Activated CD8-positive, alpha-beta memory T cell treated with anti-CD3 and anti-CD28 coated beads for 4 hours (primary cell): Measurements from ENCODE around the gene KIF12.

Experiments used
- DNase-seq, 2 donors: peaks; one replicate each; pipeline ENCODE4 v3.0.0-alpha.2; 2020; ENCODE audit warnings: low read depth in 2 of 2

The KIF12 gene

DNA sequence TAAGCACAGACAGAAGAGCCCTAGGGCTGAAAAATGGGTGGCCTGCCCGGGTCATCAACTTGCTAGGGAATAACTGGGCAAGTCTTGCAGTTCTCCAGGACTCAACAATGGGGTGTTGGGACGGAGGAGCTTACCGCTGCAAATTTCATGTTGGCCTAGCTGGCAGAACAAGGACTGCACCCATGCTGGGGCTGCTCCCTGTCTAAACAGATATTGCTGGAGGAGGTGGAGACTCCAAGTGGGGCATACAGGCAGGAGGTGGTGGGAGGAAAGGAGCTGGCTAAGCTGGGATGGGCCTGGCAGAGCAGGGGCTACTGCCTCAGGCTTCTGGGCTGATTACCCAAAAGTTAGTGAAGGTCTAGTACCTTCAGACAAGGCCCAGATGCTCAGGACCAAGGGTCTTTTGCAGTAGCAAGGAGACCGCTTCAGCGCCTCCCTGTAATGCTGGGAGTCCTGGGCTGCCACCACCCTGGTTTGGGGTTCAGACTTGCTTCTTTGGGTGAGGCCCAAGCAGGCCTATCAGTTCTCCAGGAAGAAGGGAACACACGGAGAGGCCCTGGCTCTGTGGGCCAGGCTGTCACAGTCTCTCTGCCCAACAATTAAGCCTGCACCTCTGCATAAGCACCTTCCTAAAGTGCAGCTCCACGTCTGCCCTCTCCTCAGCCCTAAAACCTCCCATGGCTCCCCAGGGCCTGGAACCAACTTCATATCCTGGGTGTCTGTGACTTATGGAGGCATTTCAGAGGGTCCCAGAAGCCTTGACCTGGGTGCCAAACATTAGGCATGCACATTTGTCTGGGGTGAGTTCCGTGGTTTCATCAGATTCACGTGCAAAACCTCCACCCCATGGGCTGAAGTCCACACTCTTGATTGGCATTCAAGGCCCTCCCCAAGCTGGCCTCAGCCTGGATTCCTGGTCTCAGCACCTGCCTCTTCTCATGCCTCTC lies 24.2 kb upstream of the KIF12 start:
- no peak for DNase-seq

DNA sequence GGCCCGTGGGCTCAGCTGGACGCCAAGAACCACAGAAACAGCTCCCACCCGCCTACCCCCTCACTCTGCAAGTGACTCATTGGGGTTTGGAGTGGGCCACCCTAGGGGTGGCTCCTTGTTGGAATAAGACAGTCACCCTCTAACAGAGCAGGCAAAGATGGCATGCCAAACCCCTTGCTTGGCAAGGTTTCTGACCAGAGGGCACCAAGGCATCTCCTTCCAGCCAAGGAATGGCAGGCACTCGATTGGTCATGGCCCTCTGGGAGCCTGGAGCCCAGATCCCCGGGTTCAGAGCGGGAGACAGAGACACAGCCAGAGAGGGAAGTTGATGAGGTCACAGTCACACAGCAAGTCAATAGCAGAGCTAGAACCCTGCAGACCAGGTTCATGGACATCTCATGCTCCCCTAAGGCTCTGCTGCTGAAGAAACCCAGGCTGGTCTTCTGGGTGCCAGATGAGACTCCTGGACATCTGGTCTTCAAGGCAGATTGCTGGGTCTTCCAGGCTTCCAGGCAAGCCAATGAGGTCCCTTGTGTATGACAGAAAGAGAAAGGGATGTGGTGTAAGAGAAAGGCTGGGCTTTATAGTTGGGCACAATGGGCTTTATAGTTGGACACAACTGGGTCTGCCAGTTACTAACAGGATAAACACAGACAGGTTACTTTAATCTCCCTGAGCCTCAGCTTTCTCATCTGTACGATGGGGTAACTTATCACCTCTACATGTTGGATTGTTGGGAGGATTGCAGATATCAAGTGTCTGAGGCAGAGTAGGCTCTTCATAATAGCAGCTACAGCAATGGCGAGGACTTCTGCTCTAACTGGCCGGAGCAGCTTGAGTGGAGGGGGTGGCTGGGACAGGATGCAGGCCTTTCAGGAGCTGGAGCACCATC lies 23.3 kb upstream of the KIF12 start:
- DNase-seq: no peak

DNA sequence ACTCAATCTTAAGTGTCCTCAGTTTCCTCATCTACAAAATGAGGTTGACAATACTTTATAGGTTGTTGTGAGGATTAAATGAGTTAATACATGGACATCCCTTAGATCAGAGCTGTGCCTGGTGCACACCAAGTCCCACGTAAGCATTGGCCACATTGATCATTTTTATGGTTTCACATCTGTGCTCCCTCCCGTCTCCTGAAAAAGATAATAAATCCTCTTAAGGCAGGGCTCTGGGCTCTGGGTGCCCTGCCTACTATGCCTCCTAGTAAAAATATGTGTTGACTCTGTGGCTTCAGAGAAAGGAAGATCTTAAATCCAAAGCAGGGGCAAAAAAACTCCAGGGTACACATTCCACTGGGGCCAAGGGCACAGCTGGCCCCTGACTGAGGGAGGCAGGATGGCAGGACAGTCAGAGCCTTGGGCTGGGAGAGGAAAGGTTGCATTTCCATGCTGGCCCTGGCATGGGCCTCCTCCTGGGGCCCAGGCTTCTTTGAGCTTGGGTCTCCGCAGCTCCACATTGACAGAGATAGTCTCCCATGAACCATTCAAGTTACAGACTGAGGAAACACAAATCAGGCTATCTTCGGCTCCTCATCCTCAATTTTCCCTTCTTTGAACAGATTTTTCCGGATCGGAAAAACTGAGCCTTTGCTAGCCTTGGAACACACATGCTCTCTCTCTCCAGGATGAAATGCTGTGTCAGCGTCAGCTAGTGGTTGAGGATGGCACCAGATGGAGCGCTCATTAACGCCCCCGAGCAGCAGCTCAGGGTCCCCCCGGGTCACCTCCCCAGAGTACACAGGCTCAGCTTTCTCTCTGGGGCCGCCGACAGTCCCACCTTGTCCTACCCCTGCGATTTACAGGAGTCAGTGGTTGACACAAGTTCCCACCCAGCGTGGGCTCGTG lies 22.4 kb upstream of the KIF12 start:
- DNase-seq: no peak

DNA sequence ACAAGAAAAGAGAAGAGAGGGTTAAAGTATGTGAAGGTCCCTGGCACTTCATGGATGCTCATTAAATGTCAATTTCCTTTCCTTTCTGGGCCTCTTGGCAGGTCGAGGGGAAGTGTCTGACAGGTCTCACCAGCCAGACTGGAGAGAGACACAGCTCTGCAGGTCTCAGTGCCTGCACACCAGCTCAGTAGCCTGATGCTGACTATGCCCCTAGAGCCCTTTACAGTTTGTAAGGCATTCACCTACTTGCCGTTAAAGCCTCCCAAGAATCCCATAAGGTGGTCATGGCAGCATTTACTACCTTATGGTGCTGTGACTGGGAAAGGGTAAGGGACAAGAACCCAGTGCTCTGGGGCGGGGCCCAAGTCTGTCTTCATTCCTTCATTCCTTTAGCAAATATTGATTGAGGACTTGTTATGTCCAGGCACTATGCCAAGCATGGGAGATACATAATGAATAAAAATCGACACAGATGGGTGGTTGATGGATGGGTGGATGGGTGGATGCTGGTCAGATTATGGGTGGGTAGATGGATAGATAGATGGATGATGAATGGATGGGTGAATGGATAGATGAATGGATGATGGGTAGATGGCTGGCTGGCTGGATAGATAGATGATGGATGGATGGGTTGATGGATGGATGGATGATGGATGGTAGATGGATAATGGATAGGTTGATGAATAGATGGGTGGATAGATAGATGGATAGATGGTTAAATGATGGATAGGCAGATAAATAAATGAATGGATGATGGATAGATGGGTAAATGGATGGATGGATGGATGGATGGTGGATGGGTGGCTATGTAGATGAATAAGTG lies 21.3 kb upstream of the KIF12 start:
- DNase-seq: no peak

DNA sequence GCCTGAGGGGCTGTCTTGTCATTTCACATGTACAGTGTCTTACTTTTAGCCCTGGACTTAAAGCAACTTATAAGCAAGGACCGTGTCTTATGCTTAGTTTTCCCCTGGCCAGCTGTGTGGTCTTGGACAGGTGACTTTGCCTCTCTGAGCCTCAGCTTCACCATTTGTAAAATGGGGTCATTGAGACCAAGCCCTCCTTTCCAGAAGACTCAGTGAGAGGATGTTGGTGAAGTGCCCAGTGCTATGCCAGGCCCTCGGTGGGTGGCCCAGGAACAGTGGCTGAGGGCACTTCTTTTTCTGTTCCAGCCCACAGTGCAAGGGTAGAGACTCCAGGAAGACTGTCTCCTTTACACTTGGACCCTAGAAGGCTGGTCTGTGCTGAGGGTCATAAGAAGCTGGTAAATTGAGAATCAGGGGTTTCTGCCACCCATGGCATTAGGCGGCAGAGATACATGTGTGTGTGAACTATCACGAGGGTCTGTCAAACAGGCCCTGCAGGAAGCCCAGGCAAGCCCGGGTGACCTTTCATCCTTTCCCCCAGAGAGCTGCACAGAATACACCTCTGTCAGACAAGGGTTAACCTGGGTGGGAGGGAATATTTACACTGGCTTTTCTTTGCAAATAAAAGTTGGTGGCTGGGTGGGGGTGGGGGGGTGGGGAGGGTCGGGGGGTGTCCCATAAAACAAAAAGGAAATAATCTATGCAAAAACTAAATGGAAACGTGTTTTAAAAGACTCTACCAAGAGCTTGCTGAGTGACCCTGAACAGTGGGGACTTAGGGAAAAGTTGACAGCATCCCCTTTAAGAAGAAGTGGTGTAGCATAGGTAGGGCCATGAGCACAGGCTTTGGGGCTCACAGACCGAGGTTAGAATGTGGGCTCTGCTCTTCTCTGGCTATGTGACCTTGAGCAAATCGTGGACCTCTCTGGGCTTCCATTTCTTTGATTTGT lies 20.4 kb upstream of the KIF12 start:
- no peak for DNase-seq

DNA sequence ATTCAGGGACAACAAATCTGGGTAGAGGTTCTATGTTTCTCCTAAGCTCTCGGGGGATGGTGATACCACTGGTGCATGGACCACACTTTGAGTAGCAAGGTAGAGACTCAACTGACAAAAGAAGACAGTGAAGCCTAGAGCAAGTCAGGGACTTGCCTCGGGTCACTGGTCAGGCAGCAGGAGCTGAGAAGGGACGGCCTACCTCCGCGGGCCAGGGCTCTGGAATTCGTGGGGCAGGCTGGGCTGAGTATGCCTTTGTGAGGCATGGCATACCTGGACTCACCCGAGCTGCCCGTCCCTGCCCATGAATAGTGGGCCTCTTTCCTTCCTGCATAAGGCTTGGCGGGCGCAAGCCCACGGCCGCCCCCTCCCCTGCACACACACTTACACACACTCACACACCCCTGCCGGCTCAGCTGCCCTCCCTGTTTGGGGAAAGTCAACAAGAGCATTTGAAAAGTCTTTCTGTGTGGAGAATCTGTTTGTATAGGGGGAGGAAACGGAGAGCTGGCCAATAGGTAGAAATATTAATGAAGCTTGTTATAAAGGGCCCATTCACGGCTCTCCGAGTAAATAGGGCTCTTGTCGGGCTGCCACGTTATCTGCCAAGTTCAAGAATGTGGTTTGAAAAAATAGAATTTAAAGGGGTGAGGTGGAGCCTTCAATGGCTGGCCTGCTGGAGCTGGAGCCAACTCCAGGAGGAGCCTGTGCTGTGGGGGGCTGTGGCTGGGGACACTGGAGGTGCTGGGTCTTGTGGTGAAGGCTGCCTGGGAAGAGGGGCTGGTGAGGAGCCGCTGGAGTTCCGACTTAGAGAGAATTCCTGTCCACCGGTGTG lies 19.1 kb upstream of the KIF12 start:
- no peak for DNase-seq

DNA sequence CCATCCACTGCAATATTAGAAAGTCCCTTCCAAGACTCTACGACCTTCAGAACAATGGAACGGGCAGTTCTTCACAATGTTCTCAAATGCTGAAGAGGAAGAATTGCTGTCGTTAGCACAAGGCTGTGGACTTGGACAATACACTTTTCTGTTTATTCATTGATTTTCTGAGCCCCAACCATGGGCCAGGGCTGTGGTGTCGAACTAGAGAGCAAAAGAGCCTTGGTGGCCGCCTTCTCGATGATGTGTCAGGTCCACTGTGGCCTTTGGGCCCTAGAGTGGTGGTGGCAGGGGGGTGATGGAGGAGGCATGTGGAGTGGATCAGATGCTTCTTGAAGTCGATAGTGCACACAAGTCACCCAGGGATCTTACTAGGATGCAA lies 18.5 kb upstream of the KIF12 start:
- no peak for DNase-seq

DNA sequence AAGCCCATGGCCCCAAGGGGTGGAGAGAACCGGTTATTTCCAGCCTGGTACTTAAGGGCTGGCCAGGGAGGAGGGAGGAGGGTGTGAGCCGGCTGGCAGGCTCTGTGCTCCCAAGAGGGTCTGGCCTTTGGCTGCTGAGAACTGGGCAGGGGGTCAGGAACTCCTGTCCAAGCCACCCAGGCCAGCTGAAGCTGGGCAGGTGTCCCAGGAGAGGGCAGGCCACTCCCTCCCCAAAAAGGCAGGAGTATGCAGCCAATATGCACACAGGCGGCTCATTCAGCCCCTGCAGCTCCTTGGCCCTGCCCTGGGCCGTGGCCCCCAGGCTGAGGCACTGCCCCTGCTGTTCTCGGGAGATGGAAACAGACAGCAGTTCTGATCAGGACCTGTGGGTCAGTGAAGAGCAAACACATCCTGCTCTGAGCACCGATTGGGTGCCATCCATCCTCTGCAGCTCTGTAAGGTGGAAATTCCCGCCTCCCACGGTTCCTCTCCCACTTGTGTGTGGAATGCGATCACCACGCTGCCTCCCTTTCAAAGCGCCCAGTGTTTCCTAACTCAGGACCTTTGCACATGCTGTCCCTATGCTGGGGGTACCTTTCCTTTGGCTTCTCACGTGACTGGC lies 17.1 kb upstream of the KIF12 start:
- no peak for DNase-seq

DNA sequence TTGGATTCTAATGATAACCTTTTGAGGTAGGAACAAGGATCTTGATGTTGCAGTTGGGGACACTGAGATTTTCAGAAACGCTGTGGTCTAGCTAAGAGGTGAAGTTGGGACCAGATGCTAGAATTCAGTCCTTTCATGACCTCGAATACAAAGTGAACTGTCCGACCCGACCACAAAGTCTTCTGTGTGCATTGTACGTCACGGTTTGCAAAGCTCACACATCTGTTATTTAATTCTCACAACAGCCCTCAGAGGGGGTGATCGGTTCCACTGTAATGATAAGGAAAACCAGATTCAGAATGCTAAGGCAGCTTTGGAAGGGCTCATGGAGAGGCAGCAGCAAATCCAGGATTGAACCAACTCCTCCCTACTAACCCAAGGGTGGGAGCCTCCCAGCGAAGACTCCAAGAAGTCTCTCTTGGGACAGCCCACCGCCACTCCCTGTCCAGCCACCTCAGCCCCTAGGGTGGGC lies 16.6 kb upstream of the KIF12 start:
- DNase-seq: no peak

DNA sequence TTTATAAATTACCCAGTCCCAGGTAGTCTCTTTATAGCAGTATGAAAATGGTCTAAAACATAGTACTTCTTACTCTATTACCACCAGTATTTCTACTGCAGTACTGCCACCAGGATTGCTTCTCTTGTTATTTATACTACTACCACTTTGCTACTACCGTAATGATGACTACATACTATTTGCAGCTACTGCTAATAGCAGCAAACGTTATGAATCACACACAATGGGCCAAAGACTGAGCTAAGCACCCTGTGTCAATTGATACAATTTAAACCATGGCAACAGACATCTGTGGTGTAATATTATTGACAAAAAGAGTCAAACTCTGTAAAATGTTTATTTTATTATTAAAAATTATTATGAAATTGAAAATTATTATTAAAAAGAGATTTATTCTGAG lies 15.3 kb upstream of the KIF12 start:
- no peak for DNase-seq

DNA sequence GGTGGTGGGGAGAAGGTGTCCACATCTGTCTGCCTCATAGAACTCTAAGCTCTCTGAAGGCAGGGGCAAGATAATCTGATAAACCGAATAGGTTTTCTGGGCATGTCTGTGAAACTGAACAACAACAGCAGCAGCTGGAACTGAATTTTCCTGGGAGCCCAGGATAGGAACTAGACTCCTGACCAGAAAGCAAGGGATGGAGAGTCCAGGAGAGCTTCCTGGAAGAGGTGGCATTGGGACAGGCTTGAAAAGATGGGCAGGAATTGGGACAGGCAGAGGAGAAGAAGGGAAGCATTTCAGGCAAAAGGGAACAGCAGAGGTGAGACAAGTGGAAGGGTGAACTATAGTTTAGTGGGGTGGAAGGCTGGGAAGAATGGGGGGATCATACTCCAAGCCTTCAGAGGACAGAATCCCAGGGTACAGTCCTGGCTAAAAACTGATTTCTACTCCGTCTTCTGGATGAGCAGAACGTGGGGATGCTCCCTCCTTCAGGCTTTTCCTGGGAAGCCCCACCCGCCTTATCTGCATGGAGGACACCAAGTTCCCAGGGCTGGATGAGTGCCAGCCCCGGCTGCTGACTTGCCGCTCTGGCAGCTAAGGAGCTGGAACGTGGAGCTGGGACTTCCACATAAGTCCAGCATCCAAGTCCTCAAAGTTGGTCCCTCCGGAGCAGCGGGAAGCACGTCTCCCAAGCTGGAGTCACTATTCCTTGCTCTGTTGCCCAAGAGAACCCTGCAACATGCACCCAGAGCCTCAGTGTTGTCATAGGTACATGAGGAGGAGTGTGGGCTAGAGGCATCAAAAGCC lies 13.9 kb upstream of the KIF12 start:
- DNase-seq: no peak

DNA sequence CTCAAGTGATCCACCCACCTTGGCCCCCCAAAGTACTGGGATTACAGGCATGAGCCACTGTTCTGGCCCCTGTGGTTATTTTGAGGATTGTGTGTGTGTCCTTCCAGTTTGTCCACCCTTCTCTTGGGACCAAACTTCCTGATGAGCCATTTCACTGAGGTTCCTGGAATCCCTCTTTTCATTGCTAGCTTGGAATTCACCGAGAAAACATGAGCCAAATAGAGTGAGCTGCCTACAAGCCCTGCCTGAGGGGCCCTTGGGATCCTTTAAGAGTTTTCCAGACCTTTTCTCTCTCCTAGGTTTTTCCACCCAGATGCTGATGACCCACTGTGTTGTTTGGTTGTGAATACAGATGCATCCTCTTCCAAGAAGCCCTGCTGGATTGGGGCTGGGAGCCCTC lies 13.2 kb upstream of the KIF12 start:
- no peak for DNase-seq

DNA sequence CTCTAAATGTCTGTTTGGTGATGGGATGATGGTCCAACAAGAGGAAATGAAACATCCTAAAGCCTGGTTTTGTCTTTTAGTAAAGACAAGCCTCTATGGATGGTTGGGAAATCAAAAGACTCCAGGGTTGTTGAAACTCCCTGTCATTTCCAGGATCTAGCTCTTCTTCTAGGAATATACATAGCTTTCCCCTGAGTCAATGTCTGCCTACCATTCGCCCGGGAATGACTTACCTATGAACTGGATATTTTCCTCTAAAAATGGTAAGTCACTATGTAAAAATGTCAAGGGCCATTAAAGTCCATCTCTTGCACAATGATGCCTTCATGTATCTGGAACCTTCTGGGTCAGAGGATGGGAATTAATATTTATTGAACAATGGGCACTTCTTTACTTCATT lies 11.1 kb upstream of the KIF12 start:
- DNase-seq: no peak

DNA sequence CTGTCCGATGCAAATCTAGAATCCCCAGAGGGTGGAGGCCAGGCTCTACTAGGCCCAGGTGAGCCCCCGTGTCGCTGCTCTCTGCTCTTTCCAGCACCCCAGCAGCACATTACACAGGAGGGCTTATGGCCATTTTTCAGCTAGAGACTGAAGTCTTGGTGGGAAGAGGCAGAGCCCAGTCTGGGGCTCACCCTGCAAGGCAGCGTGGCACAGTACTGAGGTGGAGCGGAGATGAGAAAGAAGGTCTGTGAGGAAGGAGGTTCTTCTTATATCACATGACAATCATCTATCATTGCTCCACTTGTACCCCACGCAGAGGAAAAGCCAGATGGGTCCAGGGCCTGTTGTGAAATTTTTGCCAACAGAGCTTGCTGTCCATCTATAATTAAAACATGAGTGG lies 10.0 kb upstream of the KIF12 start:
- DNase-seq: no peak

DNA sequence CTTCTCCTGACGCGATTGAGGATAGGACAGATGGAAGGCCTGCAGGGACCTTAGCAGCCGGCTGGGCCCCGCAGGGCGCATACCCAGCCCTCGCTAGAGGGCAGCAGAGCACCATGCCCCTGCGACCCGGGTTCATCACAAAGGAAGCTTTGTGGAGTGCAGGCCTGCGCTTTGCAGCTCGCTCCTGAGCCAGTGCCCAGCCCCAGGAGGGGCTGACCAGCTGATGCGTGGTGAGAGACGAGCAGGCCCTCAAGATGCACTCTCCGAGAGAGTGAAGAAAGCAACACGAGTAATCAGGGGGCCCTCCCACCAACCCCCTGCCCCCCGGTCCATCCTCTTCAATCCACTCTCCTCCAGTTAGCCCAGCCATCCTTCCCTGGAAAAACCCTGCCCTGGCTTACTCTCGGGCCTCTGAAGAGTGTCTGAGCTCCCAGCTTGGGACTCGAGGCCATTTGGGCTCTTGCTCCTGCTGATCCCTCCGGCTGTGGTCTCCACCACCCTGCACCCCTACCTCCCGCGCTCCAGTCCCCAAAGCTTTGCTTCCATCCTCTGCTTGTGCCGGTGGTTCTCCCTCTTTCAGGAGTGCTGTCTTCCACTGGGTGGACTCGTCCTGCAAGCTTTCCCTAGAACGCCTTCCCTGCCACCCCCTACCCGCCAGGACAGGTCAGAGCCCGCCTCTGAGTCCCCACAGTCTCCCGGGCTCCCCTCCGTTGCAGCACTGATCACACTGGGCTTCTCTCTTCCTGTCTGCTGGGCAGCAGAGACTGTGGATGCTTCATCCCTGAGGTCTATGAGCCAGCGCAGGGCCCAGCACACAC lies 9.1 kb upstream of the KIF12 start:
- DNase-seq: peak in 1 of 2 donors; percentile 6

DNA sequence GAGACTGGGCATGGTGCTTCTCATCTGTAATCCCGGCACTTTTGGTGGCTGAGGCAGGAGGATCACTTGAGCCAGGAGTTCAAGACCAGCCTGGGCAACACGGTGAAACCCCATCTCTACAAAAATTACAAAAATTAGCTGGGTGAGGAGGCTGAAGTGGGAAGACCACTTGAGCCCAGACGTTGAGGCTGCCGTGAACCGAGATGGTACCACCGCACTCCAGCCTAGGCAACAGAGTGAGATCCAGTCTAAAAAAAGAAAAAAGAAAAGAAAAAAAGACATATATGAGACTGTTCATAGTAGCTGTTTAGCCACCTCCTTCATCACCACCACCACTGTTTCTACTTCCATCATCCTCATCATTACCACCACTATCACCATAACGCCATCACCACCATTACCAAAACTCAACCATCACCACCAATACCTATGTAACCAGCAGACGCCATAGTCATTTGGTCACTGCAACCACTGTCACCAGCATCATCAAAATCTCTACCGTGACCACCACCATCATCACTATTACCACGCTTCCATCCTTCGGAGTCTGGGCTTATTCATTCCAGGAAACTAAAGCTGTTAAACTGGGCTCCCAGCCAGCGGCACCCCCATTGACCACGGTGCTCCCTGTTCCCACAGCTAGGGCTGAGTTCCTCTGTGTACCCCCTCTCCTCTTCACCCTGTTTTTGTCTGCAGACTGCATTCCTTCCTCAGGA lies 8.4 kb upstream of the KIF12 start:
- DNase-seq: no peak
